Limb (tissue), 2 donors: ENCODE data around the gene PTPN22.

Experiments
- DNase-seq, 2 donors: peaks; one replicate each; pipeline ENCODE4 v3.0.0-alpha.2; 2016; ENCODE audit errors: extremely low spot score in 2 of 2

Gene PTPN22

GRCh38 chr1:113887402-113888175, 16.1 kb upstream of the PTPN22 start, which contains the start of gene BCL2L15:
Gene BCL2L15 (minus strand): TSS chr1:113887581. CDS start chr1:113887375, 206 bp downstream.
- no peak for DNase-seq

- no peak for DNase-seq
These were observed 15.2 kb upstream of the PTPN22 start for GRCh38 chr1:113886417-113887401.

- DNase-seq: no peak
These were observed 10.1 kb upstream of the PTPN22 start for GRCh38 chr1:113881661-113882060.

DNA sequence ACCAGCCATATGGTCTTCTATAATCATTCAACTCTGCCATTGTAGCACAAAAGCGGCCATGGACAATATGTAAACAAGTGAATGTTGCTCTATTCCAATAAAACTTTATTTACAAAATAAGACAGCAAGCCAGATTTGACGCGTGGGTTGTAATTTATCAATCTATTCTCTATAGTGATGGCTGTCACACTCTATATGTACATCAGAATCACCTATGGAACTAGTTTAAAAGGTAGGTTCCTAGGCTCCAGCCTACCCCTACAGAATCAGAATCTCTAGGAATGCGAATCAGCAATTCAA, 8.2 kb upstream of the PTPN22 start:
- no peak for DNase-seq

GRCh38 chr1:113876176-113876575, 4.7 kb upstream of the PTPN22 start:
- no peak for DNase-seq

GRCh38 chr1:113875714-113876113, 4.2 kb upstream of the PTPN22 start:
- no peak for DNase-seq

DNA sequence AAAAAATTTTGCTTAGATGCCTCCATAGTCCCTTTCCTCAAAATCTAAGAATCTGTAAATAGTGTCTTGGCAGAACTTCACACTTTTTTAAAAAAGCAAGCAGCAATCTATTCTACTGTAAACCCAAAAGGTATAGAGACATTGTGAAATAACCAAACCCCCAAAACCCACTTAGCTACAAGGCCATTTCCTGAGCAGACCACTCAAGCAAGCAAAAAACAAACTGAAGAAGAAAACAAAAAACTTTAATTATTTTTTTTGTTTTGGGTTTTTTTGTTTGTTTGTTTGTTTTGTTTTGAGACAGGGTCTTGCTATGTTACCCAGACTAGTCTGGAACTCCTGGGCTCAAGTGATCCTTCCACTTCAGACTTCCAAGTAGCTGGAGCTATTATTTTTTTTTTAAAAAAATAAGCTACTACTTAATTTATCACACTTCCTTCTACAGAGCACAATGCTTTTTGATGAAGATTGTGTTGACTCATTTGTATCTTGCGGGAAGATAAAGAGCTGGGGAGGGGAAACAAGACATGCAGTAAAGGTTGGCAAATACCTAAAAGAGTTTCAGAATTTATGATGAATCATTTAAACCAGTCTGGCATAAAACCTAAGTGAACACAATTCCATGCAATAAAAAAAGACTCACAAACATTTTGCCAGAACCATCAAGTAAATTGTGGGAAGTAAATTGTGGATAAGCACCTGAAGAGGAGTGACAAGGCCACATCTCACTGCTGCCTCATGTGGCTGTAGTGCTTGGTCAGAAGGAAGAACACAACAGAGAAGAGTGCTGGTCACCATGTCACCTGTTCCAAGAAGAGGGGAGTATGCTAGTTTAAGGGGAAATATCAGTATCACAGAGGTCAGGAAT, 2.7 kb upstream of the PTPN22 start:
- no peak for DNase-seq

GRCh38 chr1:113872219-113872935, 865 bp upstream of the PTPN22 start:
- DNase-seq: no peak

- DNase-seq: no peak
These were observed 734 bp downstream of the PTPN22 start for GRCh38 chr1:113870778-113871177.

DNA sequence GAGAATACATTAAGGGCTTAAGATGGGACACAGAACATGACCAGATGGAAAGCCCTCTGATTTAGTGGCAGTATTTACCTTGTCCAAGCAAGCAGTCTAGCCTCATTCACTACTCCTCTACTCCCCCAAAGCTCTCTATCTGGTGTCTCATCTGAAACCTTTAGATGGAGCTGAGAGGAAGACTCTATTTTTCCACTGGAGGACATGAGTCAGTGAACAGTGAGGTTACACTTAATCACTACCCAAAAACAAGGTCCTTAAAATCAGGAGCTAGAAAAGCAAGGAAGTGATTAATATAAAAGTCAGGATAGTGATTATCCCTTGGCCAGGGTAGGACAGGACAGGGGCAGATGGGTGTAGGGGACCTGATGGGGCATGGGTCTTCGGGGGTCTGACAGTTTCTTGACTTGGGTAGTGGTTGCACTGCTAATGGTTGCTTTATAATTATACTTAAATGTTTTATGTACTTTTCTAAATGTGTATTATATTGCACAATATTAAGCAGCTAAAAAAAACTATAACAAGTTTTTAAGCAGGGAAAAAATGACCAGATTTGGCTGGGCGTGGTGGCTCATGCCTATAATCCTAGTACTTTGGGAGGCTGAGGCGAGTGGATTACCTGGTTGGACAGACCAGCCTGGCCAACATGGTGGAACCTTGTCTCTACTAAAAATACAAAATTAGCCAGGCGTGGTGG, 3.0 kb downstream of the PTPN22 start:
- no peak for DNase-seq

DNA sequence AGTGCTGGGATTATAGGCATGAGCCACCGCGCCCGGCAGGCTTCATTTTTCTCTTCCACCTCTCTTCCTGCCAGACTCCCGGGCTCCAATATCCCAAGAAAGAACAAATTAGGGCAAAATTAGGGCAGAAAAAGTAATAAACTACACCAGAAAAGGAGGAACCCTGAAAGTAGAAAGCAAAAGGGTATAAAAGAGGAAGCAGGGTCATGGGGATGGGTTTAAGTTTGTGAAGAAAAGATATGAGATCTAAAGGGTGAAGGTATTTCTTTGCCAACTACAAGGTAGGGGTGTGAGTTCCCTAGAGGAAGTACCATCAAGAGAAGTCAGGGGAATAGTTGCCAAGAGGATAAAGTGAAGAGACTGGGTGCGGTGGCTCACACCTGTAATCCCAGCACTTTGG, 9.9 kb downstream of the PTPN22 start:
- no peak for DNase-seq

- DNase-seq: no peak
These were observed 10.6 kb downstream of the PTPN22 start for GRCh38 chr1:113860891-113861290.

- DNase-seq: no peak
These were observed 11.9 kb downstream of the PTPN22 start for GRCh38 chr1:113859478-113860175.

GRCh38 chr1:113858982-113859381, 12.5 kb downstream of the PTPN22 start:
- no peak for DNase-seq

- DNase-seq: no peak
These were observed 13.1 kb downstream of the PTPN22 start for GRCh38 chr1:113858418-113858817.

- no peak for DNase-seq
These were observed 13.7 kb downstream of the PTPN22 start for GRCh38 chr1:113857776-113858175.

DNA sequence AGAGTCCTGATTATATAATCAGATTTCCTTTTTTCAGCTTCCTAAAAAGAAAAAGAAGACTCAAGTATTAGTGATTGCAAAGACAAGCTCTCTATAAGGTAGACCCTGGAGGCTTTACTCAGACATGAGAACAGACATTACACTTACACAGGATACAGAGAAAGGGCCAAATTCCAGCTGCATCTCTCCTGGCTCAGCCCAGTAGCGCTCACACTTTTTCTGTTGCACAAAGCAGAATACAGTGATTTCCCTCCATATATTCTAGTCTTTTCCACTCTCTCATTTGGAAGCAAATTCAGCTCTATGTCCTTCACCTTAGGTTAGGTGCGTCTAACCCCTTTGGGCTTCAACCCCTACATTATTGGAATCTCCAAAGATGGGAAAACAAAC, 15.1 kb downstream of the PTPN22 start:
- DNase-seq: no peak

GRCh38 chr1:113855630-113856400, 15.7 kb downstream of the PTPN22 start:
- no peak for DNase-seq

DNA sequence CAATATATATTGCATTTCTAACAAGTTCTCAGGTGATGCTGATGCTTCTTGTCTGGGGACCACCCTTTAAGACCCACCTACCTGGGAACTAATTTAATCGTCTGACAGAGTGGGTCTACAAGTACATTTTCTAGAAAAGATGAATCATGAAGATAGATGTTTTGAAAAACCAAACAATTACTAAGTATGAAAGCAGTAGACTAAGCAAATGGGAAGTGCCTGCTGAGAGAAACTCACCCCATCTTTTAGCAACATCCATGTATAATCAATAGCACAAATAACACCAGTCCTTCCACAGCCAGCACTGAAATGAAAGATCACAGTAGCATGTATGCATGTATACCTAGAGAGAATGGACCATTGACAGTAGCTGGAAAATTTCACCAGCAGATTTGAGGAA, 17.3 kb downstream of the PTPN22 start:
- no peak for DNase-seq
